Mammary epithelial cell (primary cell): ENCODE measurements around the gene PRICKLE4.

Experiments used
- EZH2 ChIP-seq: IDR thresholded peaks from 2 replicates; pipeline ENCODE4 v1.6.1; 2012; ENCODE audit warnings: low read length, inconsistent platforms, borderline replicate concordance
- TF ChIP-seq, protein P1 (sequence below), 2 donors: IDR thresholded peaks in 1 of 2; conservative IDR thresholded peaks in 1 of 2; 2 replicates each; pipeline ENCODE4 v1.5.1; 2011 to 2012; ENCODE audit warnings: inconsistent platforms in 2 of 2, low read length in 2 of 2, mild to moderate bottlenecking in 2 of 2, control low read depth in 1 of 2, low read depth in 1 of 2; ENCODE audit not compliant: insufficient read depth in 1 of 2; ENCODE audit errors: extremely low read depth in 1 of 2

DNA sequence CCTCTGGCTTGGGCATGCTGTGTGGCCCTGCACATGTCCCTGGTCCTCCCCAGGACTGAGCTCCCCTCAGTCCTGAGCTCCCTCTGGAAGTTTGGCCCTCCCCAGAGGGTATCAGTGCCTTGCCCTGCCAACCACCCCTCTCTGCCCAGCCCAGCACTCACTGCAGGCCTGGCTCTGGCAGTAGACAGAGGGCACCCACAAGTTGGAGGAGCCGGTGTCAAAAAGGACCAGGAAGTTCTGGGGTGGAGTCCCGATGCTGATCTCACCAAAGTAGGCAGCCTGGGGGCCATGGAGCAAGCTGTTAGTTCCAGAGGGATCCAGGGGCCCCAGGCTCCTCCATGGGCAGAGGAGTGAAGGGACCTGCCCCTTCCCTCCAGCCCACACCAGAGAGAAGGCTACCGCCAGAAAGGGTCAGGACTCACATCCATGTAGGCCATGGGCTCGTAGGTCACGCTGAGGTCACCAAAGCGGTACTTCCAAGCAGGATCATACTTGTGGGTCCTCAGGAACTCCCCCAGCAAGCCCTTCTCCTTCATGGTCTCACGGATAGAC, 36.3 kb upstream of the PRICKLE4 start:
- TF ChIP-seq, protein P1, sequence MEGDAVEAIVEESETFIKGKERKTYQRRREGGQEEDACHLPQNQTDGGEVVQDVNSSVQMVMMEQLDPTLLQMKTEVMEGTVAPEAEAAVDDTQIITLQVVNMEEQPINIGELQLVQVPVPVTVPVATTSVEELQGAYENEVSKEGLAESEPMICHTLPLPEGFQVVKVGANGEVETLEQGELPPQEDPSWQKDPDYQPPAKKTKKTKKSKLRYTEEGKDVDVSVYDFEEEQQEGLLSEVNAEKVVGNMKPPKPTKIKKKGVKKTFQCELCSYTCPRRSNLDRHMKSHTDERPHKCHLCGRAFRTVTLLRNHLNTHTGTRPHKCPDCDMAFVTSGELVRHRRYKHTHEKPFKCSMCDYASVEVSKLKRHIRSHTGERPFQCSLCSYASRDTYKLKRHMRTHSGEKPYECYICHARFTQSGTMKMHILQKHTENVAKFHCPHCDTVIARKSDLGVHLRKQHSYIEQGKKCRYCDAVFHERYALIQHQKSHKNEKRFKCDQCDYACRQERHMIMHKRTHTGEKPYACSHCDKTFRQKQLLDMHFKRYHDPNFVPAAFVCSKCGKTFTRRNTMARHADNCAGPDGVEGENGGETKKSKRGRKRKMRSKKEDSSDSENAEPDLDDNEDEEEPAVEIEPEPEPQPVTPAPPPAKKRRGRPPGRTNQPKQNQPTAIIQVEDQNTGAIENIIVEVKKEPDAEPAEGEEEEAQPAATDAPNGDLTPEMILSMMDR (conservative IDR thresholded peaks at IDR 0.05 in 1 of 2, IDR thresholded peaks at IDR 0.05 in 1 of 2; ENCODE audit: extremely low read depth in 1 of 2, insufficient read depth in 1 of 2, low read depth in 1 of 2, low read length in 2 of 2) = no peak
- no peak for TF ChIP-seq EZH2
